Urinary bladder (tissue), 4 donors: ENCODE data around the gene BCAS3. TPM values are rescaled to one million over a fixed set of nuclear protein-coding genes. Genes with fewer than 3 reads are reported as not detected.

Experiments
- DNase-seq: peaks from one replicate; pipeline ENCODE4 v3.0.0-alpha.2; 2015; ENCODE audit errors: extremely low spot score
- H3K27ac ChIP-seq: one replicate; pipeline ENCODE4 v1.5.1; 2013; ENCODE audit warnings: low read depth, mild to moderate bottlenecking, moderate library complexity
- H3K36me3 ChIP-seq: one replicate; pipeline ENCODE4 v1.6.1; 2013; ENCODE audit warnings: mild to moderate bottlenecking, moderate library complexity; ENCODE audit not compliant: insufficient read depth
- H3K4me1 ChIP-seq: one replicate; pipeline ENCODE4 v1.6.1; 2013; ENCODE audit warnings: mild to moderate bottlenecking, moderate library complexity; ENCODE audit not compliant: insufficient read depth
- H3K4me3 ChIP-seq: one replicate; pipeline ENCODE4 v1.5.1; 2013; ENCODE audit warnings: low read depth, low read length
- WGBS: extraction: QIAGEN DNeasy Blood & Tissue Kit; methylation state at CpG from one replicate; pipeline ENCODE4 v1.1.7; 2013; 5-methylcytosine and 5-hydroxymethylcytosine counted together
- polyA plus RNA-seq: library from polyadenylated mRNA; stranded (reverse); fragments of 200-250 nt; gene quantifications from one replicate; pipeline ENCODE4 v1.2.3, GENCODE V29; 2013
- total RNA-seq: library from RNA; depleted of rRNA; stranded (reverse); fragments of >200 nt; gene quantifications from one replicate; pipeline ENCODE4 v1.2.3, GENCODE V29; 2014
- donor health status: healthy with polysubstance abuse.
- donor health status: healthy.

The BCAS3 gene
- total and polyA plus RNA-seq, 2 donors: 17.6 to 72.4 TPM

- Histone ChIP-seq H3K4me1 (no peaks in the 10 kb centered on the region), H3K4me3 (no peak overlapping the region), H3K27ac (no peak overlapping the region), H3K36me3 (no peaks in the 10 kb centered on the region)
- WGBS: 86% methylated on average over 2 of the region's 2 CpGs
- DNase-seq: no peak
Observed at GRCh38 chr17:61168506-61168905, 490.9 kb downstream of the BCAS3 start.

DNA sequence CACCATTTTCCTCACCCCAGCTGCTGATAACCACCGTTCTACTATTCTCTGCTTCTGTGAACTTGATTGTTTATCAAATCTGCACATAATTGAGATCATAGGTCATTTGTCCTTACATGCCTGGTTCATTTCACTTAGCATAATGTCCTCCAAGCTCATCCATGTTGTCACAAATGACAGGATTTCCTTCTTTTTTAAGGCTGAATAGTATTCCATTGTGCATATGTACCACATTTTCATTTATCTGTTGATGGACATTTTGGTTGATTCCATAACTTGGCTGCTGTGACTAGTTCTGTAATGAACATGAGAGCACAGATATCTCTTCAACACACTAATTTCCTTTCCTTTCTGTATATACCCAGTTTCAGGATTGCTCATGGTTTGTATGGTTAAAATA is 496.7 kb downstream of the BCAS3 start:
- Histone ChIP-seq H3K36me3 (no peaks in the 10 kb centered on the region), H3K4me3 (no peak overlapping the region), H3K27ac (no peak overlapping the region), H3K4me1 (no peaks in the 10 kb centered on the region)
- DNase-seq: no peak
- WGBS: 94% methylated on average over 1 of the region's 1 CpG

- WGBS: 97% methylated on average over 4 of the region's 4 CpGs
- H3K4me1 ChIP-seq: no peaks in the 10 kb centered on the region
- no peak overlapping the region for H3K4me3 ChIP-seq
- no peak for DNase-seq
- no peaks in the 10 kb centered on the region for H3K36me3 ChIP-seq
- no peak overlapping the region for H3K27ac ChIP-seq
Observed at GRCh38 chr17:61175298-61176142, 497.9 kb downstream of the BCAS3 start.

DNA sequence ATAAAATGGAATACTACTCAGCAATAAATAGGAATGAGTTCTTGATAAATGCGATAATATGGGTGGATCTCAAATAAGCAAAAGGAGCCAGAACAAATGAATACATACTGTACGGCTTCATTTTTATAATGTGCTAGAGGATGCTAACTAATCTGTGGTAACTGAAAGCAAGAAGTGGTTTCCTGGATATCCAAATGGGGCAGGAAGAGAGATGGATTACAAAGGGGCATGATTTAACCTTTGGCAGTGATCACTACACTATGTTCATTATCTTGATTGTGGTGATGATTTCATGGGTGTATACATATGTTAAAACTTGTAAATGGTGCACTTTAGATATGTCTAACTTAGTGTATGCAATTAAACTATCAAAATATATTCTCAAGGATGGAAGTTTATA is 499.7 kb downstream of the BCAS3 start:
- H3K36me3 ChIP-seq: no peaks in the 10 kb centered on the region
- no peak overlapping the region for H3K27ac ChIP-seq
- H3K4me3 ChIP-seq: no peak overlapping the region
- WGBS: 98% methylated on average over 2 of the region's 2 CpGs
- no peak for DNase-seq
- H3K4me1 ChIP-seq: no peaks in the 10 kb centered on the region

GRCh38 chr17:61178284-61178683 is 500.6 kb downstream of the BCAS3 start:
- H3K4me3 ChIP-seq: no peak overlapping the region
- DNase-seq: no peak
- 79% methylated on average over 1 of the region's 1 CpG for WGBS
- H3K27ac ChIP-seq: no peak overlapping the region
- H3K36me3 ChIP-seq: no peaks in the 10 kb centered on the region
- H3K4me1 ChIP-seq: no peaks in the 10 kb centered on the region

GRCh38 chr17:61179380-61179806 is 501.7 kb downstream of the BCAS3 start:
- no peak for DNase-seq
- Histone ChIP-seq H3K36me3 (no peaks in the 10 kb centered on the region), H3K27ac (no peak overlapping the region), H3K4me3 (no peak overlapping the region), H3K4me1 (no peaks in the 10 kb centered on the region)
- 68% methylated on average over 2 of the region's 2 CpGs for WGBS

DNA sequence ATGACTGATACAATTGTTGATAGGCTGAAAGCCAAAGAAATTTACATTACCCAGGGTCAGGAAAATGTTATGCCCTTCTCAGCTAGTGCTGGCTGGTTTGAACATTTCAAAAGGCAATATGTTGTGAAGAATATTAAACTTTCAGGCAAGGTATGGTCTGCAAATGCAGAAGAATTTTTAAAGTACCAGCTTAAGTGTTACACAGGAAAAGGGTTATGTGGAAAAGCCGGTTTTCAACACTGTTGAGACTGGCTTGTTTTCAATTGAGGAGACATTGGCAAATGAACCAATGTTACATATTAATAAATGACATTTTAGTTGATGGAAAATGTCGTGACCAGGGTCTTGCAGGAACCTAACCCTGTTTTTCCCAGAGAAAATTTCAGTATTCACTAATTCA is 506.1 kb downstream of the BCAS3 start:
- no peaks in the 10 kb centered on the region for H3K4me1 ChIP-seq
- H3K4me3 ChIP-seq: no peak overlapping the region
- no peak for DNase-seq
- no peak overlapping the region for H3K27ac ChIP-seq
- H3K36me3 ChIP-seq: no peaks in the 10 kb centered on the region
- 88% methylated on average over 2 of the region's 2 CpGs for WGBS

DNA sequence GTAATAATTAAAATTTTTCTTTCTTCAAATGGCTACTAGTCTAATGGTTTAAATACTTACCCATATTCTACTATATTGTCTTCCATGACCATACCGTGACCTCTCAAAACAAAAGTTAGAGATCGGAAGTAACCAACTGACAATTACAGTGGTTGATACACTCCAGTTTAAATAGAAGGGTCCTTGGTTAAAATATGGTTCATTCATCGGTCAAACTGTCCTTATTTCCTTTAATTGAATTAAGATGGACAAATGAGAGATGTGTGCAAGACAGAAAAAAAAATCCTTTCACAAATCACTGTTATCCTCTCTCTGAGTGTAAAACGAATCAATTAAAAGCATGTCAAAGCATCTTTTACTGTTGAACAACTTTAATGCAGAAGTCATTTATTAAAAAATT is 507.7 kb downstream of the BCAS3 start:
- DNase-seq: no peak
- Histone ChIP-seq H3K4me1 (no peaks in the 10 kb centered on the region), H3K27ac (no peak overlapping the region), H3K36me3 (no peaks in the 10 kb centered on the region), H3K4me3 (no peak overlapping the region)
- 91% methylated on average over 4 of the region's 4 CpGs for WGBS

DNA sequence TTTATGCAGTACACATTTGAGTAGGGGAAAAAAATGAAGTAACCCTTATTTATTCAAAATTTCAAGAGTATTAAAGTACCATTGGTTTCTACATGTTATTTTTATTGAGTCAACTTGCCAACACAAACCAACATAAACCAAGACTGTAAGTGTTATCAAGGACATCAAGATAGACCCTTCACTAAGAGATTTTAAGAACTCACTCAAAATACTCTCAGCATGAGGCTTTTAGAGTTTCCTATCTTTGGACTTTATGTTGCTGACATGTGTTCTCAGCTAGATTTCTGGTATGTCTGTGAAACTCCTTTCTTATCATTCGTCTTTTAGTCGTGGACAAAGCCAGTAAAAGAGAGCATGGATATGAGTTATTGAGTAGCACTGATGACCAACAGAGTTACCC is 509.4 kb downstream of the BCAS3 start:
- Histone ChIP-seq H3K27ac (no peak overlapping the region), H3K36me3 (no peaks in the 10 kb centered on the region), H3K4me1 (no peaks in the 10 kb centered on the region), H3K4me3 (no peak overlapping the region)
- DNase-seq: no peak
- WGBS: 59% methylated on average over 2 of the region's 2 CpGs

DNA sequence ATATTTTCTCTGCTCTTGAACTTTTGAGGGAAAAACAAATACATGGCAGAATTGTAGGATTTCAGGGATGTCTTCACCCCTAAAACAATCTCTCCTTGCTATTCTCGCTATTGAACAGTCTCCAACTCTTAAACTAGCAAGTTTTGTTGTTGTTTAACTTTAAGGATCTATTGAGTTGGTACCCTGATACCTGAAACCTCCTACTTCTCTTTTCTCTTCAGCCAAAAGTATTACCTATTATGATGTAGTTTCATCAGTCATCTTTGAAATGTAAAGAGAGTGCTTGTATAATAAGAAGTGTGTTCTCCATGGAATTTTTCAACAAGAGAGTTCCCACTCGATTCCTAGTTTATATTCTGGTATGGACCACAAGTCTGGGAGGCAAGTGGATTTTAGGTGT is 510.4 kb downstream of the BCAS3 start:
- no peaks in the 10 kb centered on the region for H3K36me3 ChIP-seq
- no peak for DNase-seq
- no peak overlapping the region for H3K27ac ChIP-seq
- H3K4me1 ChIP-seq: no peaks in the 10 kb centered on the region
- 90% methylated on average over 2 of the region's 2 CpGs for WGBS
- H3K4me3 ChIP-seq: no peak overlapping the region

DNA sequence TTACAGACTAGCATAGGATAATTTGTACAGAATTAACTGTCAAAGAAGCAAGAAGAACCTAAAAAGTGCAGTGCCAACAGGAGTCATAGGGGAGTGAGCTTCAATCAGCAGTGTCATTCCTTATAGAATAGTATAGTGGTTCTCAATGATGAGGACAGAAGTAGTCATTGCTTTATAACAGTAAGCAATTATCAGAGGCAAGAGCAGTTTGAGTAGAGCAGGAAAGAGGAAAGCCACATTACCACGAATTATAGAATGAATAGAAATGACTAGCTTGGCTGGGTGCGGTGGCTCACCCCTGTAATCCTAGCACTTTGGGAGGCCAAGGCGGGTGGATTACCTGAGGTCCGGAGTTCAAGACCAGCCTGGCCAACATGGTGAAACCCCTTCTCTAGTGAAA is 512.3 kb downstream of the BCAS3 start:
- 98% methylated on average over 4 of the region's 4 CpGs for WGBS
- Histone ChIP-seq H3K27ac (no peak overlapping the region), H3K4me3 (no peak overlapping the region), H3K4me1 (no peaks in the 10 kb centered on the region), H3K36me3 (no peaks in the 10 kb centered on the region)
- DNase-seq: no peak

- no peak for DNase-seq
- Histone ChIP-seq H3K27ac (peak overlapping the region; percentile 38), H3K4me3 (peak overlapping the region; percentile 15), H3K36me3 (no peaks in the 10 kb centered on the region), H3K4me1 (peaks cover 1% of the 10 kb centered on the region)
- WGBS: 41% methylated on average over 7 of the region's 7 CpGs
Observed at GRCh38 chr17:61196302-61196704, 518.7 kb downstream of the BCAS3 start.

- 28% methylated on average over 3 of the region's 3 CpGs for WGBS
- no peaks in the 10 kb centered on the region for H3K36me3 ChIP-seq
- H3K4me1 ChIP-seq: peaks cover 1% of the 10 kb centered on the region
- no peak for DNase-seq
- peak overlapping the region; percentile 38 for H3K27ac ChIP-seq
- H3K4me3 ChIP-seq: peak overlapping the region; percentile 15
Observed at GRCh38 chr17:61196799-61197198, 519.1 kb downstream of the BCAS3 start.

DNA sequence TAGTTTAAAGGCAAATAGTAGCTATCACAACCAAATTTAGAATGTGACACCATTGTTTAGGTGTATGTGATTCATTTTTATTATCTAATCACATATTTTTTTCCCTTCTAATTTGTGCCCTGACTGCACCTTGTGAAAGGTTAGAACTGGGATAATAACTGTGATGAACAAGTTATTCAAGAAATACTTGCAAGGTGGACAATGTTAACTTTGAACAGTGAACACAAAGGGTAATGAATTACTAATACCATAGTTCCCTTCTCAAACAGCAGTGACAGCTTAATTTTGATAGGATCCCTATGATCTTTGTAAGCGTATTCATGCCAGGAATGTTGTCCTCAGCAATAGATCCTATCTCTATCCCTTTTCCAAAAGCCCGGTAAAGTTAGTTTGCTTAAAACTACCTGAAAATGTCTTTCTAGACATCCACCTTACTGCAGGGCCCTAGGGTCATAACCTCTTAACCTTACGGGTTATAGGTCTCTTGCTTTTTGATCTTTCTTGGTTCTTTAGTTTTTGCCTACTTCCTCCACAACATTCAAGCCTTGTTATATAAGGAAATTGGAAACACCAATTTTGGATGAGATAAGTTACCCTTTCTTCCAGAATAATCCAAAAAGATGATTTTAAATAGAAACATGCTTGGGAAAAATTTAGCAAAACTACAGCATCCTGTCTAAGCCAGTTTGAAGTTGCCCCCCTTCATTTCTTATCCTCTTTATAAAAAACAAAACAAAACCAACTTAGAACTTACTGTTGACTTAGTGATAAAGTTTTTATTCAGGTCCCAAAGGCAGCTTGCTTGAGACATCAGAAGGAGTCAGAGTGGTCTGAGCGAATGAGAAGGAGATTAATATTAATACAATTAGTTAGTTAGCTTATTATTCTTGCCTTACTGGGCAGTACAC is 522.0 kb downstream of the BCAS3 start:
- H3K4me1 ChIP-seq: peaks cover 1% of the 10 kb centered on the region
- WGBS: 81% methylated on average over 4 of the region's 4 CpGs
- H3K4me3 ChIP-seq: no peak overlapping the region
- no peaks in the 10 kb centered on the region for H3K36me3 ChIP-seq
- no peak for DNase-seq
- no peak overlapping the region for H3K27ac ChIP-seq
